ENCODE results near the gene AWAT2.

AWAT2 gene

DNA sequence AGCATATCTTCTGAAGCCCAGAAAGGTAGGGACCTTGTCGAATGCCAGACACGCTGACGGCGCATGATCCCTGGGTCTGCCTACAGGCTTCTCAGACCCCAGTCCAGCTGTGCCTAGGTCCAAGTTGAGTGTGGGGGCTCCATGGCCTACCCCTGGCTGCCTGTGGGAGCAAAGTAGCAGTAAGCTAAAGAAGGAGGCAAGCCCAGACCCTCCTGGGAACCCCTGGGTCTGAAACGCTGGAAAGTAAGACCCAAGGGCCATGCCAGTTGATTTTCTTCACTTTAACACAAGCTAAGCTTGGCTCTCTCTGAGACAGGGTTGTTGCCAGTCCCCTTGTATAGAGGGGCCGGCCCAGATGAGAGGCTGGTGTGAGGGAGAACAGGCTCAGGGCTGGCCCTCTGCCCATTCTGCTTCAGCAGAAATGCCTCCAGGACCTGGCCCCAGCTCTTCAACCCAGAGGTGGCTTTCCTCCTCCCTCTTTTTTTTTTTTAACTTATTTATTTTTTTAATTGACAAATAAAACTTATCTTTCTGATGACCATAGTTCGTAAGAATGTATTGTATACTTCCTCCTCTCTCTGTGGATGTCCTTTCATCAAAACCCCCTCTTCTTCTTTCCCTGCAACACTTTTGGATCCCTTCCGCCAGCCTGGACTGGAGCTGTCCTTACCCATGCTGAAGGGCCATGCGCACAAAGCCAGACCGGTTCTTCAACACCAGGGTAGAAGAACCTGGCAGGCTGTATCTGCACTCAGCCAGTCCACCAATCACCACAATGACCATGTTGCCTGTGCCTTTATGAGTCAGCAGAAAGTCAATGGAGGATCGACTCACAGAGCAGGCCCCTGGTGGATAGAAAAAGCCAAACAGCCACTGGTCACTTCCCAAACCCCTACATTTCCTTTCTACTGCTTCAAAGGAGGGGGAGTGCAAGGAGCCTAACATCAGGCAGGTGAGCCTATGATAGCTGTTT, 7.1 kb downstream of the AWAT2 start:
- no peak for DNase-seq (ENCODE audit: low read depth)

DNA sequence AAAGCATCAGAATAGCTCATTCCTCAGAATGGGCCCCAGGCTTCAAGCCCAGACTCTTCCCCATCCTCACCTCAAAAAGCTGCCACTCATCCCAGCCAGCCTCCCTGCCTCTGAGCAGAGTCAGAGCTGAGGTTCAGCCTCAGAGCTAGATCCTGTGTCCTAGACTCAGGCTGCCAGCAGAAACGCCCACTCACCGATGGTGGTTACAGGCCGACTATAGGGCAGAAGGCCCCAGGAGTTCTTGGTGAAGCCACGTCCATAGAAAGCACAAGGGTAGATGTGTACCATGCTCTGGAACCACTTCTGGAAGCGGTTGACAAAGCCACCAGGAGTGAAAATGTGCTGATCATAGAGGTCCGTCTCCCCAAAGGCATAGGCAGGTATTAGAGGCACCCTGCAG, 7.7 kb downstream of the AWAT2 start:
- no peak for DNase-seq (ENCODE audit: low read depth)

DNA sequence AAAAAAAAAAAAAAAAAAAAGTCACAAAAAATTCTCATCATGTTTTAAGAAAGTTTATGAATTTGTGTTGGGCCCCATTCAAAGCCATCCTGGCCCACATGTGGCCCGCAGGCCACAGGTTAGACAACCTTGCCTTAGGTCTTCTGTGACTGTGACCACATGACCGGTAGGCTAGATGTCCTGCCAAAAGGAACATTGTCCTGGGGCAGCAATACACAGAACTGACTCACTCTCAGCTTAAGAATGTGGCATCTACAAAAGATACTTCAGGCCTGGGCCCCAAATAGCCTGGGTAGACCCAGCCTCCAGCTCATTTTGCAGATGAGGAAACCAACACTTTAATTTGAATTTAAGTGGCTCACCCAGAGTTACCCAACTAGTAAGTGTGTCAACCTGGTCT, 10.0 kb downstream of the AWAT2 start:
- DNase-seq (ENCODE audit: low read depth) = no peak

DNA sequence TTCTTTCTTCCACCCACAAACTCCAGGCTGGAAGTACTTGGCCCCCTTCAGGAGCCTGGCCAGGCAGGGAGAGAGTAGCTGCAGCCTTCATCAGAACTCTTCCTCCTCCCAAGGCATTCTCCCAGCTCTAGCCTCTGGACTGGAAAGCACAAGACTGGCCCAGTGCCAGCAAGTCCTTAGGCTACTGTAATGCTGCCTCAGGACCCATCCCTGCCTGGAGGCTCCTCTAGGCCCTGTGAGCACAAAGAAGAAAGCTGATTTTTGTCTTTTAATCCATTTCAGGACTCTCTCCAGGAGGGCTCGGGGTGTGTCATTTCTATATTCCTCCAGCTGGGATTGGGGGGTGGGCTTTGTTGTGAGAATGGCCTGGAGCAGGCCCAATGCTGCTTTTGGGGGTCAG, 10.8 kb downstream of the AWAT2 start:
- no peak for DNase-seq (ENCODE audit: low read depth)

DNA sequence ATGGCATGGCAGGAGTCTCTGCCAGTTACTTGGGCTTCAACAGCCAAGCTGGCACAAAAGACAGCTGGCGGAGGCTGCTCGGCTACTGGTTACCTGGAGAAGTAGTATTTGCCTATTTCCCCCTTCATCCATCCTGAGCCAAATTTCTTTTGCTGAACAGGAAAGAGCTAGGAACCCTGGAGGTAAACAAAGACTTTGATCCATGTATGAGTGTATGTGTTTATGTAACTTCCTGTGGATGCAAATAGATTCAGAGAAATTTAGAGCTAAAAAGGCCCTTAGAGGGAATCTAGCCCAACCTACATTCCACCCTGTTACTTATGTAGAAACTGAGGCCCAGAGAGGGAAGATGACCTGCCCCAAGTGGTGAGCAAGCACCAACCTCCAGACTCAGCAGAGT, 11.2 kb downstream of the AWAT2 start:
- DNase-seq (ENCODE audit: low read depth) = no peak

DNA sequence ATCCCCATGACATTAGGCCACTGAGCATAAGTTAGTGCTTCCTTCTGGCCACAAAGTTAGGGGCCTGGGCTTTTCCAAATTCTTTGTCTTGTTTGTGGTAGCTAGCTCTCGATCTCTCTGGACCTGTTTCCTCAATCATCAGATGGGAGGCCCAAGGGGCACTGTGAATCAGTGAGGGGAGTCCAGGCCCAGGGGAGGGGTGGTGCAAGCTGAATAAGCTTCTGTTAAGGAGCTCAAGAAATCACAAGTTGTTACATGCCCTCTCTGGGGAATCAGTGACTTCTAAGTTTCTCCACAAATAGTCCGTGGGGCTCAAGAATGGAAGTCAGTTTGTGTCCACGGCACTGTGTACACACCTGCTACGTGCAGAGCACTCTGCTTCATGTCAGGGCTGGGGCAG, 15.1 kb downstream of the AWAT2 start:
- no peak for DNase-seq (ENCODE audit: low read depth)

DNA sequence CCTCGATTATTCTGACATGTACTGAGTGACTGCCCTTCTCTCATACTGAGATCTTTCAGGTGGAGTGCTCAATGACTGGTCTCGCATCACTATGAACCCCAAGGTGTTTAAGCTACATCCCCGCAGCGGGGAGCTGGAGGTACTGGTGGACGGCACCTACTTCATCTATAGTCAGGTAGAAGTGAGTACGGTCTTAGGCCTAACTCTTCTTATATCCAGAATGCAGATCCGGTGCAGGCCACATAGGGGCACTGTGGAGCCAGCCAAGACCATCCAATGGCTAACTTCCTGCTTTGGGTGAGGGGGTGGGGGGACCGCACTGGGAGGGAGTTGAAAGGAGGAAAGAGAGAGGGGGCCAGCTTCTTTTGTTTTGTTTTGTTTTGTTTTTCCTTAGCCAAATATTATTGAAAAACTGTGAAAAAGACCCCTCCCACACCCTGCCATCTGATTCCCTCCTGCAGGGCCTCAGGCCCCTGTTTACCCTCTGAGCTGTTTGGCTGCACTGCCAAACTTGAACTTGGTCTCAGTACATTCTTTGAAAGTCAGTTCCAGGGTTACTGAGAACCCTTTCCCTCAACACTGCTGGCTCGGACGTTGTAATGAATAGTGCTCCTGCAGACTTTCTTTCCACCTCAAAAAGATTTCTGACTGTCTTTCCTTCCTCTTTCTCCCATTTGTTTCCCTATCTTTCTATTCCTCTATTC, 16.2 kb downstream of the AWAT2 start:
- no peak for DNase-seq (ENCODE audit: low read depth)

DNA sequence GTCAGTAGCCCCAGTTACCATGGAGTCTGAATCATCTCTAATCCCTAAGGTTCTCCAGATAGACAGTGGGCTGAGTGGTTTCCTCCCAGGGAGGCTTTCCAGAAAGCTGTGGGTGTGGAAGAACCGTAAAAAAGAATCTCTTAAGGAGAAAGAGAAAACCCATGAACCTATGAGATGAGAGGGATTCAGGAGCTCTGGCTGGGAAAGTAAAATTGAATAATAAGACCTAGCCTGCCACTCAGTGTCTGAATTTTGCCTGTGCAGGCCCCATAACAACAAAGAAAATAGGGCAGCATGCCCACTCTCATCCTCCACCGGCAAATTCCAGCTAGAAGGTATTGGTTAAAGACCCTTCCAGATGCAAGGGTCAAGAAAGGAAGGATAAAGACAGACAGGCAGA, 16.9 kb downstream of the AWAT2 start:
- DNase-seq (ENCODE audit: low read depth) = no peak

DNA sequence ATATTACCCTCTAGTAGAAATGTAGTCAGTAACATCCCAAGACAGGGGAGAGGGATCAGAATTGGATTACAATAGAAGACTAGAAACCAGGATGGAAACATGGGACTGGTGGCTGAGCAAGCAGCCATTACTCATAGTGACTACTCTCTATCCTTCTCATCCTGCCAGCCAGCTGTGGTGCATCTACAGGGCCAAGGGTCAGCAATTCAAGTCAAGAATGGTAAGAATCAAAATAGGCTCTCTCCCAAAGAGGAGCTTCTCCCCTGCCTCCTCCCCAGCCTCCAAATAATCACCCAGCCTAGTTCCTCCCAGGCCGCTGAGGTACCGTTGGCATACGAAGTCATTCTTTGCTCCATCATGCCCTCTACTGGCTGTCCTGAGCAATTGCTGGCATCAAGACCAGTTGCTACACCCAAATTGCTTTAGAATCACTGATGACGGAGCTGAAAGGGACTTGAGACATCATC, 19.4 kb downstream of the AWAT2 start:
- DNase-seq (ENCODE audit: low read depth) = no peak

DNA sequence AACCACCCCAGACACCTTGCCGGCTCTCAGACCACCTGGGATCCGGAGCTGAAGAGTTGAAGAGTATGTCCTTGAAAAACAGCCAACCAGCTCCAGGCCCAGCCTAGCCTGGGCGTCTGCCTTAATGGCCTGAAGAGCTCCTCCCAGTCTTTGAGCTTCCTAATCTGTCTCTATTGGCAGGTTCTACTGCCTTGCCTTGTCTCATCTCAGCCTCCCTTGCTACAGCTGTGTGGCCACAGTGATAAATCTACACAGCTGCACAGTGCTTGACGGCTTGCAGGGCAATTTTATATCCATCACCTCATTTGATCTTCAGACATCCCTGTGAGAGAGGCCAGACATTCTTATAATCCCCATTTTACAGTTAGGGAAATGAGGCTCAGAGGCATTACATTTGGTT, 19.9 kb downstream of the AWAT2 start:
- no peak for DNase-seq (ENCODE audit: low read depth)

DNA sequence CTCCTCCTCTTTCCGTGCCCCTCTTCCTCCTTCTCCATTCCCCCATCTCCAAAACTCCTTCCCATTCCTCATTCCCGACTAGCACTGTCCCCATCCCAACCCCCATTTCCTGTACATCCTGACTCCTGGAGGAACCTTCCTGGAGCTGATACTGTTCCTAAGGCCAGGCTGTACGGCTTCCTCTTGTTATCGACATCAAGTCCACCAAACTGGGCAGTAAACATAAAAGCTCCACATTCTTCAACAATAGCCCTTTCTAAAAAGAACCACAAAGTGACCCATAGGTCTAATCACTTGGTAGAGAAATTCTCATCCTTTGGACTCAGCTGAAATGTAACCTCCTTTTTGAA, 22.9 kb downstream of the AWAT2 start:
- no peak for DNase-seq (ENCODE audit: low read depth)

DNA sequence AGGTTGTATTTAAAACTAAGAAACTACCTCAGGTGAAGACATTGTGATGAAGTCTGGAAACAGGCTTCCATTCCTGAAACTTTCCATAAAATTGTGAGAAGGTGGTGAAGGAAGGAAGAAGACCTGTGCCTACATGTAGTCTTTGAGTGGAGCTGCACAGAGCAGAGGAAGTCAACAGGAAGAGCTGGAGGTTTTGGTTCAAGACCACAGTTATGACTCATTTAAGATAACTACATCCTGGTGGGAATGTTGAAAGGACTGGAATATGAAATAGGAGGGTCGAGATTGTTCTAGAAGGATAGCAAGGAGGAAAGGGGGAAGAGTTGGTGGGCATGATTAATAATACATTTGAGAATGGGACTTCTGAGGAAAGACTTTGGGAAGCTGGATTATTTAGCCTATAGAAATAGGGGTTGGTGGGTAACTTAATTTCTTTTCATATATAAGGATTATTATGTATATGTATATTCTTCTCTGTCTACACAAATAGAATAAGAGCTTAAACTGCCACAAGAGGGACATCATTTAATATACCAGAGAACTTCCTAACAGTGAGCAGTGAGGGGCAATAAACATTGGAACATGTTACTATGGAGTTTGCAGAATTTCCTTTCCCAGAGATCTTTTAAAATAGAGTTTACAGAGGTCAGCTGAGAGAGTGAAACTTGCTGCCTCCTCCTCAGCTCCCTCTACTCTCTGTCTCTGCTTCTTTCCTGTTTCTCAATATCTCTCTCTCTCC, 23.5 kb downstream of the AWAT2 start:
- DNase-seq (ENCODE audit: low read depth) = no peak

DNA sequence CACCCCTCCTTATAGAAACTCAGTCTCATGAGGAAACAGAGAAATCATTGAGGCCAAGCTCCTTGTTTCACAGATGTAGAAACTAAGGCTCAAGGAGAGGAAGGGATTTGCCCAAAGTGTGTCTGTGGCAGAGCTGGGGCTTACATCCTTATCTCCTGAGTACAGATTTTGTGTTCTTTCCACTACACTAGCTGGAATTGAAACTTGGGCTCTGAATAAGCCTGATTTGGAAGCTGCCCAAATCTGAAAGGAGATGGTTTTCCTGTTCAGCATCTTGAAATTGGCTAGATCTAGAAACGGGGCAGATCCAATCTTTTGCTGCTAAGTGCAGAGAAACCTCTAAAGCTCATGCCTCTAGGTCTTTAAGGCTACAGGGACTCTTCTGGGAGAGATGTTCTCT, 24.3 kb downstream of the AWAT2 start:
- DNase-seq (ENCODE audit: low read depth) = no peak

DNA sequence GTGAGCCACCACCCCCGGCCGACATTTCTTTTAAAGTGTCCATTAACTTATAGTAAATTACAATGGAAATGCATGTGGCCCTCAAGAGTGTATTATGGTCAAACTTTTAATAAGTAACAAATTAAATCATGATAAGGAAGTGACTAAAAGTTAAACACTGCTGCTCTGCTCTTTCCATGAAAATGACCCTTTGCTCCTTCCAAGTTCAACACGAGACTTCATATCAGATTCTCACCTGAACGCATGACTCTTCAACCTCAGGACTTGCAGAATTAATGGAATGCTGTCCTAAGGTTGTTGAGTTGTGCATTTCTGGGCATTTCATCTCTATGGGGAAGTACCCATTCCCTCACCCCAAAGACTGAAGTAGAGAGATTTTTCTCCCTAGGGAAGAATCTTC, 27.1 kb downstream of the AWAT2 start:
- DNase-seq (ENCODE audit: low read depth) = no peak

DNA sequence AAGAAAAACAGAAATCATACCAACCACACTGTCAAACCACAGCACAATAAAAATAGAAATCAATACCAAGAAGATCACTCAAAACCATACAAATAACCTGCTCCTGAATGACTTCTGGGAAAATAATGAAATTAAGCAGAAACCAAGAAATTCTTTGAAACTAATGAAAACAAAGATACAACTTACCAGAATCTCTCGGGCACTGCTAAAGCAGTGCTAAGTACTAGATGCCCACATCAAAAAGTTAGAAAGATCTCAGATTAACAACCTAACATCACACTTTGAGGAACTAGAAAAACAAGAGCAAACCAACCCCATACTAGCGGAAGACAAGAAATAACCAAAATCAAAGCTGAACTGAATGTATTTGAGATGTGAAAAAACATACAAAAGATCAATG, 33.2 kb downstream of the AWAT2 start:
- DNase-seq (ENCODE audit: low read depth) = no peak

DNA sequence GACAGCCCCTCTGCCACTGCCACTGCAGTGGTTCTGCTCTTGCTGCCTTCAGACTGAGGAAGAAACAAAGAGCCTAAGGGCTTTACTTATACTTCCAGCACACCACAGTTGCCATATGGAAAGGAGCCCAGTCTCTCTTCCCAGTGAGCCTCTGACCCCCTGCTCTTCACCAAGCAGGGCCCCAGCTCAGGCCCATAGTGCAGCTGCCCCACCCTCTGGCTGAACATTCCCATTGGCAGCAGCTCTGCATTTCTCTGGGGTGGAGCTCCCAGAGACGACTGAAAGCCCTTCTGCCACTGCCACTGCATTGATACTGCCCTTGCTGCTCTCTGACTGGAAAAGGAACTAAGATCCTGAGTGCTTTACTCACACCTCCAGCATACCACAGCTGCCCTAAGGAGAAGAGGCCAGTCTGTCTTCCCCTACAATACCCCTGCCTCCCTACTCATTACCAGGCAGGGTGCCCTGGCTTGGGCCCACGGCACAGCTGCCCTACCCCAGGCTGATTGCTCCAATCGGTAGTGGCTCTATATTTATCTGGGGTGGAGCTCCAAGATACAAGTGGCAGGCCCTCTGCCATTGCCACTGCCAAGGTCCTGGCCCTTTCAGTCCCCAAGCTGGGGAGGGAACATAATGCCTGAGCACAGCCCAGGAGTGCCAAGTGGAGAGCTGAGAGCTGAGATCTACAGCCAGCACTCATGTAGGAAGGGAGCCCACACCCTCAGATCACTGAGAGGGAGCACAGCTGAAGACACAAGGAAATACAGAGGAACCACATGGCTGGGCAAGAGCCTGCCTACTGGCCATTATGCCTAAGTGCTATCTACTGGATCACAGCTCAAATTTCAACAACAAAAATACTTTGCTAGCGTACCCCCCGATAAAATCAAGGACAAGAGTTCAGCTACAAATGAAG, 36.0 kb downstream of the AWAT2 start:
- no peak for DNase-seq (ENCODE audit: low read depth)

DNA sequence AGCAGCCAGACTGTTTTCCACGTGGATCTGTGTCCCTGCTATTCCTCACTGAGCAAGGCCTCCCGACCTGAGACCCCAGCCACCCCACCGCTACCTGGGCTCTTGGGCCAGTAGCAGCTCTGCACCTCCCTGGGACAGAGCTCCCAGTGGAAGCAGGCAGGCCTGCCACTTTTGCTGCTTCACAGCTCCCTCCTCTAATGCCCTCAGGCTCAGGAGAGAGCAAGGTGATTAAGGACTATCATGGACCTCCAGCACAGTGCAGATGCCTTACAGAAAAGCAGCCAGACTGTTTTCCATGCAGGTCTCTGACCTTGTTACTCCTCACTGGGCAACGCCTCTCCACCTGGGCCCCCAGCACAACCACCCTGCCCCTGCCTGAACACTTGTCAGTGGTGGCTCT, 37.0 kb downstream of the AWAT2 start:
- no peak for DNase-seq (ENCODE audit: low read depth)

DNA sequence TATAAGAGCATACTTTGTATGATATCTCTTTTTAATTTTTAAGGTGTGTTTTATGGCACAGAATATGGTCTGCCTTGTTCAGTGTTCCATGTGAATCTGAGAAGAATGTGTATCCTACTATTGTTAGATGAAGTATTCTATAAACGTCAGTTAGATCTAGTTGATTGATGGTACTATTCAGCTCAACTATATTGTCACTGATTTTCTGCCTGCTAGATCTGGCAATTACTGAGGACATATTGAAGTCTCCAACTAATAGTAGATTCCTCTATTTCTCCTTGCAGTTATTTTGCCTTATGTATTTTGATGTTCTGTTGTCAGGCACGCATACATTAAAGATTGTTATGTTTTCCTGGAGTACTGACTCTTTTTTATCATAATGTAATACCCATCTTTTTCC, 39.8 kb downstream of the AWAT2 start:
- no peak for DNase-seq (ENCODE audit: low read depth)

DNA sequence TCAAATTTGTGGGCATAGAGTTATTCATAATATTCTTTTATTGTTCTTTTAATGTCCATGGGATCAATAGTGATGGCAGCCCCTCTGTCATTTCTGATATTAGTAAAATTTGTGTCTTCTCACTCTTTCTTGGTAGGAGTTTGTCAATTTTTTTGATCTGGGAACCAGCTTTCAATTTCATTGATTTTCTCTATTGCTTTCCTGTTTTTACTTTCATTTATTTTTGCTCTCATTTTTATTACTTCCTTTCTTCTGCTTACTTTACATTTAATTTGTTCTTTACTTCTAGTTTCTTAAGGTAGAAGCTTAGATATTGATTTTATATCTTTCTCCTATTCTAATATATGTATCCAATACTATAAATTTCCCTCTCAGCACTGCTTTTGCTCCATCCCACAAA, 40.7 kb downstream of the AWAT2 start:
- DNase-seq (ENCODE audit: low read depth) = no peak

DNA sequence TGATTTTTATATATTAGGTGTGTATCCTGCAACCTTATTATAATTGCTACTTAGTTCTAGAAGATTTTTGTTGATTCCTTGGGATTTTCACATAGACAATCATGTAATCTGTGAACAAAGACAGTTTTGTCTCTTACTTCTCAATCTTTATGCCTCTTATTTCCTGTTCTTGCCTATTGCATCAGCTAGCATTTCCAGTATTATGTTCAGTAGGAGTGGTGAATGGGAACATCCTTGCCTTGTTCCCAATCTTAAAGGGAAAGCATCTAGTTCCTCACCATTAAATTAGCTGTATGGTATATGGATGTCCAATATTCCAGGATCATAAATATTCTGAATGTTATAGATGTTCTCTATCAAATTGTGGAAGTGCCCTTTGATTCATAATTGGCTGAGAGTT, 41.8 kb downstream of the AWAT2 start:
- no peak for DNase-seq (ENCODE audit: low read depth)

DNA sequence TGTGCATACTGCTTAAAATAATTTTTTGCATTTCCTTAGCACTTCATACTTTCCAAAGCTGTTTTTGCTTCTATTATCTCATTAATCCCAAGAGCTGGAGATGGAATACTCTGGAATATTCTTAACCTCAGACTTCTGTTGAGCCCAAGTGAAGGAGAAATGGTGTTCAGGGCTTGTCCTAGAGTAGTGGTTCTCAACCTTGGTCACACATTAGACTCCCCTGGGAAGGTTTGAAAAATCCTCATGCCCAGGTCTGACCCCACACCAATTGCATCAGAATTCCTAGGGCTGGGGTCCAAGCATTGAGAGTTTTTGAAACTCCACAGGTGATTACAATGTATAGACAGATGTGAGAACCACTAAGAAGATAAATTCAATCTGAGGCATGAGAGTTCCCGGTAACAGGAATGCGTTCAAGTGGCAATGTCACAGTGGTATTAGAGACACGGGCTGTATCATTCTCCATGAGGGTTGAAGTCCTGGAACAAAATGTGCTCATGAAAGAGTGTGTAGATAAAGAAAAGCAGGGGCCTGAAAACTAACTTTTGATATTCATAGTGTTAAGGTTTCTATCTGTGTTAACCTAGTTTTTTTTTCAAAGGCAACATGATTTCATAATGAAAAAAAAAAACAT, 47.9 kb downstream of the AWAT2 start:
- no peak for DNase-seq (ENCODE audit: low read depth)
